Measurements from ENCODE around the gene LONP2. TPM values are rescaled to one million over a fixed set of nuclear protein-coding genes. Genes with fewer than 3 reads are reported as not detected.
A peak's percentile ranks its signal among the peaks of the same experiment; 100 is the strongest.
"Not testable (repeated sequence)": the region's sequence is repeated elsewhere in the genome, so short reads cannot be mapped to it uniquely, and the experiment has no call there.

LONP2 gene
- total and polyA plus RNA-seq, 7 experiments from 2014 or later: 37.8 to 124 (median 81.5) TPM

DNA sequence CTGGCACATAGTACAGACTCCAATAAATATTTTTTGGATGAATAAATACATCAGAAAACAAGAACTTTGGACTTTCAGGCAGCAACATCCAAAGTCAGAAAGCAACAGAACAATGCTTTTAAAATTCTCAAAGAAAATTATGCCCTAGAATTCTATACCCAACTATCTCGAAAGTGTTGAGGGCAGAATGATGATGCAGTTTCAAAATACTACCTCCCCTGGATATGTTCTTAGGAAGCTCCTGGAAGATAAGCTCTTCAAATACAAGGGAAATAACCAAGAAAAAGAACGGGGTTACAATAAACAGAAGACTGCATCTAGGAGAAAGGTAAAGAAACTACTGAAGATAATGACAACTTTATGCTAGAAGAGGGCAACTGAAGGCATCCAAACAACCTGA is 130.2 kb downstream of the LONP2 start:
- no peak overlapping the region for H3K4me3 Mint-ChIP-seq
- H3K36me3 Mint-ChIP-seq: no peaks in the 10 kb centered on the region
- intact Hi-C loops (cut with micrococcal nuclease): no loop called here
- no peaks in the 10 kb centered on the region for H3K27me3 ChIP-seq (ENCODE audit: control insufficient read depth in 2 of 2, insufficient read depth in 2 of 2, low read length in 2 of 2)
- DNase-seq: no peak
- peaks cover 0 to 13% of the 10 kb centered on the region in 2 donors for H3K4me1 ChIP-seq (ENCODE audit: control insufficient read depth in 2 of 2, insufficient read depth in 2 of 2, low read length in 2 of 2)
- H3K4me1 Mint-ChIP-seq: peaks cover 25 to 45% (median 40%) of the 10 kb centered on the region in 7 donors
- H3K27me3 Mint-ChIP-seq: no peaks in the 10 kb centered on the region
- H3K4me3 ChIP-seq (ENCODE audit: low read length): no peak overlapping the region
- CTCF ChIA-PET: no interaction called here
- no peaks in the 10 kb centered on the region for H3K36me3 ChIP-seq (ENCODE audit: control insufficient read depth in 2 of 3, insufficient read depth in 3 of 3, low read length in 3 of 3)
- ATAC-seq: no peak
- H3K27ac Mint-ChIP-seq: no peak overlapping the region
- H3K9me3 ChIP-seq (ENCODE audit: control insufficient read depth in 2 of 3, low read length in 3 of 3): no peaks in the 10 kb centered on the region
- H3K9me3 Mint-ChIP-seq: no peaks in the 10 kb centered on the region
- POLR2A ChIA-PET: interaction anchor here (0.6 kb wide), 1 partner anchor 35 kb away, joined by 6 read pairs; no protein-coding TSS in a partner anchor
- no peak overlapping the region for H3K27ac ChIP-seq (ENCODE audit: low read depth, low read length)

DNA sequence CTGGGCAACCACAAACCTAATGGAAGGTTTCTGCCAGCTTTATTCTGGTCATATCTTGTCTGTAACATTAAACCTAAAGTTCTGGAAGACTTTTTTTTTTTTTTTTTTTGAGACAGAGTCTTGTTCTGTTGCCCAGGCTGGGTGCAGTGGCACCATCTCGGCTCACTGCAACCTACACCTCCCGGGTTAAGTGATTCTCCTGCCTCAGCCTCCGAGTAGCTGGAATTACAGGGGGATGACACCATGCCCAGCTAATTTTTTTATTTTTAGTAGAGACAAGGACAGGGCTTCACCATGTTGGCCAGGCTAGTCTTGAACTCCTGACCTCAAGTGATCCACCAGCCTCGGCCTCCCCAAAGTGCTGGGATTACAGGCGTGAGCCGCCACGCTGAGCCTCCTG is 133.2 kb downstream of the LONP2 start:
- H3K4me1 Mint-ChIP-seq: peaks cover 31 to 50% (median 45%) of the 10 kb centered on the region in 7 donors
- H3K9me3 ChIP-seq (ENCODE audit: control insufficient read depth in 2 of 3, low read length in 3 of 3); H3K4me3 Mint-ChIP-seq; H3K4me3 ChIP-seq (ENCODE audit: low read length); H3K36me3 ChIP-seq (ENCODE audit: control insufficient read depth in 2 of 3, insufficient read depth in 3 of 3, low read length in 3 of 3); H3K27me3 Mint-ChIP-seq; H3K27ac Mint-ChIP-seq; H3K36me3 Mint-ChIP-seq; H3K27me3 ChIP-seq (ENCODE audit: control insufficient read depth in 2 of 2, insufficient read depth in 2 of 2, low read length in 2 of 2); ATAC-seq; intact Hi-C loops (cut with micrococcal nuclease); H3K27ac ChIP-seq (ENCODE audit: low read depth, low read length); H3K9me3 Mint-ChIP-seq; DNase-seq: not testable (repeated sequence)
- H3K4me1 ChIP-seq (ENCODE audit: control insufficient read depth in 2 of 2, insufficient read depth in 2 of 2, low read length in 2 of 2): peaks cover 0 to 18% of the 10 kb centered on the region in 2 donors
- CTCF ChIA-PET: interaction anchor here (1.6 kb wide), 1 partner anchor 246 kb away, joined by 6 read pairs; no protein-coding TSS in a partner anchor
- POLR2A ChIA-PET: interaction anchor here (1.3 kb wide), 1 partner anchor 238 kb away, joined by 3 read pairs; no protein-coding TSS in a partner anchor

- Mint-ChIP-seq H3K4me3 (peak overlapping the region in 8 of 10 donors; percentile 6 to 73 (median 36)), H3K9me3 (no peaks in the 10 kb centered on the region), H3K4me1 (peaks cover 34 to 56% (median 50%) of the 10 kb centered on the region in 7 donors), H3K36me3 (peaks cover 0 to under 1% (median 0%) of the 10 kb centered on the region in 5 donors), H3K27ac (peak overlapping the region in 4 of 9 donors; percentile 36 to 76 (median 60)), H3K27me3 (no peaks in the 10 kb centered on the region)
- Histone ChIP-seq H3K27me3 (ENCODE audit: control insufficient read depth in 2 of 2, insufficient read depth in 2 of 2, low read length in 2 of 2) (no peaks in the 10 kb centered on the region), H3K4me1 (ENCODE audit: control insufficient read depth in 2 of 2, insufficient read depth in 2 of 2, low read length in 2 of 2) (peaks cover 2 to 21% of the 10 kb centered on the region in 2 donors), H3K4me3 (ENCODE audit: low read length) (no peak overlapping the region), H3K36me3 (ENCODE audit: control insufficient read depth in 2 of 3, insufficient read depth in 3 of 3, low read length in 3 of 3) (no peaks in the 10 kb centered on the region), H3K9me3 (ENCODE audit: control insufficient read depth in 2 of 3, low read length in 3 of 3) (no peaks in the 10 kb centered on the region), H3K27ac (ENCODE audit: low read depth, low read length) (no peak overlapping the region)
- DNase-seq: peak in 1 of 9 donors; percentile 11
- ChIA-PET POLR2A (interaction anchor here (1.3 kb wide), 2 partner anchors 10 to 238 kb away, joined by 3 to 4 read pairs; no protein-coding TSS in a partner anchor), CTCF (interaction anchor here (1.6 kb wide), 1 partner anchor 245 kb away, joined by 6 read pairs; no protein-coding TSS in a partner anchor)
- peak; percentile 30 for ATAC-seq
- intact Hi-C loops (cut with micrococcal nuclease): loop anchor here in 1 of 2 donors (1.0 kb wide), 1 partner anchor 12 kb away; no protein-coding TSS in a partner anchor
Measured at GRCh38 chr16:48378276-48378675, 134.2 kb downstream of the LONP2 start.

GRCh38 chr16:48378836-48379235 is 134.7 kb downstream of the LONP2 start:
- Mint-ChIP-seq H3K27me3 (no peaks in the 10 kb centered on the region), H3K4me1 (peaks cover 39 to 62% (median 56%) of the 10 kb centered on the region in 7 donors), H3K36me3 (peaks cover 0 to 5% (median 0%) of the 10 kb centered on the region in 5 donors), H3K9me3 (peaks cover 0 to 2% (median 0%) of the 10 kb centered on the region in 11 donors), H3K27ac (peak overlapping the region in 6 of 9 donors; percentile 7 to 80 (median 60)), H3K4me3 (peak overlapping the region in 9 of 10 donors; percentile 14 to 73 (median 41))
- Histone ChIP-seq H3K4me1 (ENCODE audit: control insufficient read depth in 2 of 2, insufficient read depth in 2 of 2, low read length in 2 of 2) (peaks cover 8 to 27% of the 10 kb centered on the region in 2 donors), H3K27me3 (ENCODE audit: control insufficient read depth in 2 of 2, insufficient read depth in 2 of 2, low read length in 2 of 2) (no peaks in the 10 kb centered on the region), H3K4me3 (ENCODE audit: low read length) (no peak overlapping the region), H3K27ac (ENCODE audit: low read depth, low read length) (no peak overlapping the region), H3K9me3 (ENCODE audit: control insufficient read depth in 2 of 3, low read length in 3 of 3) (no peaks in the 10 kb centered on the region), H3K36me3 (ENCODE audit: control insufficient read depth in 2 of 3, insufficient read depth in 3 of 3, low read length in 3 of 3) (no peaks in the 10 kb centered on the region)
- intact Hi-C loops (cut with micrococcal nuclease): loop anchor here in 1 of 2 donors (1.0 kb wide), 1 partner anchor 13 kb away; no protein-coding TSS in a partner anchor
- DNase-seq (no peak), ATAC-seq (peak; percentile 60)
- ChIA-PET CTCF (interaction anchor here (1.6 kb wide), 1 partner anchor 244 kb away, joined by 6 read pairs; no protein-coding TSS in a partner anchor), POLR2A (interaction anchor here (1.3 kb wide), 1 partner anchor 11 kb away, joined by 4 read pairs; no protein-coding TSS in a partner anchor)

DNA sequence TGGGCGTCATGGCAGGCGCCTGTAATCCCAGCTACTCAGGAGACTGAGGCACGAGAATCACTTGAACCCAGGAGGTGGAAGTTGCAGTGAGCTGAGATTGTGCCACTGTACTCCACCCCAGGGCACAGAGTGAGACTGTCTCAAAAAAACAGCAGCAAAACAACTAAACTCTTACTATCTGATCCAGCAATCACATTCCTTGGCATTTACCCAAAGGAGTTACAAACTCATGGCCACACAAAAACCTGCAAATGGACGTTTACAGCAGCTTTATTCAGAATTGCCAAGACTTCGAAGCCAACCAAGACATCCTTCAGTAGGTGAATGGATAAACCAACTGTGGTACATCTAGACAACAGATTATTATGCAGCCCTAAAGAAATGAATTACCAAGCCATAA is 137.1 kb downstream of the LONP2 start:
- Histone ChIP-seq H3K27me3 (ENCODE audit: control insufficient read depth in 2 of 2, insufficient read depth in 2 of 2, low read length in 2 of 2) (no peaks in the 10 kb centered on the region), H3K4me1 (ENCODE audit: control insufficient read depth in 2 of 2, insufficient read depth in 2 of 2, low read length in 2 of 2) (peaks cover 16 to 30% of the 10 kb centered on the region in 2 donors), H3K27ac (ENCODE audit: low read depth, low read length) (no peak overlapping the region), H3K36me3 (ENCODE audit: control insufficient read depth in 2 of 3, insufficient read depth in 3 of 3, low read length in 3 of 3) (no peaks in the 10 kb centered on the region), H3K4me3 (ENCODE audit: low read length) (no peak overlapping the region), H3K9me3 (ENCODE audit: control insufficient read depth in 2 of 3, low read length in 3 of 3) (no peaks in the 10 kb centered on the region)
- Mint-ChIP-seq H3K36me3 (peaks cover 0 to 5% (median 0%) of the 10 kb centered on the region in 5 donors), H3K9me3 (peaks cover 0 to 2% (median 0%) of the 10 kb centered on the region in 11 donors), H3K27ac (peak overlapping the region in 1 of 9 donors; percentile 32), H3K4me3 (peak overlapping the region in 1 of 10 donors; percentile 6), H3K27me3 (no peaks in the 10 kb centered on the region), H3K4me1 (peaks cover 44 to 67% (median 59%) of the 10 kb centered on the region in 7 donors)
- ChIA-PET CTCF (interaction anchor here (1.1 kb wide), 1 partner anchor 249 kb away, joined by 5 read pairs; no protein-coding TSS in a partner anchor), POLR2A (interaction anchor here (1.2 kb wide), 1 partner anchor 15 kb away, joined by 4 read pairs; no protein-coding TSS in a partner anchor)
- ATAC-seq: no peak
- DNase-seq: no peak
- intact Hi-C loops (cut with micrococcal nuclease): loop anchor here in 1 of 2 donors (5.0 to 10.0 kb wide), 2 partner anchors 176 to 1696 kb away; partner anchors contain the start of genes ORC6 and VPS35

- intact Hi-C loops (cut with micrococcal nuclease): loop anchor here in 1 of 2 donors (5.0 to 10.0 kb wide), 2 partner anchors 175 to 1697 kb away; partner anchors contain the start of genes ORC6 and VPS35
- H3K27me3 ChIP-seq (ENCODE audit: control insufficient read depth in 2 of 2, insufficient read depth in 2 of 2, low read length in 2 of 2): no peaks in the 10 kb centered on the region
- DNase-seq (no peak), ATAC-seq (no peak)
- no peak overlapping the region for H3K27ac ChIP-seq (ENCODE audit: low read depth, low read length)
- H3K9me3 ChIP-seq (ENCODE audit: control insufficient read depth in 2 of 3, low read length in 3 of 3): no peaks in the 10 kb centered on the region
- ChIA-PET POLR2A (interaction anchor here (0.8 kb wide), 1 partner anchor 13 kb away, joined by 3 read pairs; no protein-coding TSS in a partner anchor), CTCF (interaction anchor here (0.9 kb wide), 1 partner anchor 248 kb away, joined by 3 read pairs; no protein-coding TSS in a partner anchor)
- peaks cover 16 to 30% of the 10 kb centered on the region in 2 donors for H3K4me1 ChIP-seq (ENCODE audit: control insufficient read depth in 2 of 2, insufficient read depth in 2 of 2, low read length in 2 of 2)
- Mint-ChIP-seq H3K27ac (no peak overlapping the region), H3K36me3 (peaks cover 0 to 5% (median 0%) of the 10 kb centered on the region in 5 donors), H3K4me3 (peak overlapping the region in 2 of 10 donors; percentile 22 to 37), H3K9me3 (peaks cover 0 to 2% (median 0%) of the 10 kb centered on the region in 11 donors), H3K27me3 (no peaks in the 10 kb centered on the region), H3K4me1 (peaks cover 39 to 59% (median 51%) of the 10 kb centered on the region in 7 donors)
- no peaks in the 10 kb centered on the region for H3K36me3 ChIP-seq (ENCODE audit: control insufficient read depth in 2 of 3, insufficient read depth in 3 of 3, low read length in 3 of 3)
- H3K4me3 ChIP-seq (ENCODE audit: low read length): no peak overlapping the region
Measured at GRCh38 chr16:48382131-48382530, 138.0 kb downstream of the LONP2 start.

Measured in naive thymus-derived CD4-positive, alpha-beta T cell (primary cell).